ENCODE results near the gene PRR20G.

DNA sequence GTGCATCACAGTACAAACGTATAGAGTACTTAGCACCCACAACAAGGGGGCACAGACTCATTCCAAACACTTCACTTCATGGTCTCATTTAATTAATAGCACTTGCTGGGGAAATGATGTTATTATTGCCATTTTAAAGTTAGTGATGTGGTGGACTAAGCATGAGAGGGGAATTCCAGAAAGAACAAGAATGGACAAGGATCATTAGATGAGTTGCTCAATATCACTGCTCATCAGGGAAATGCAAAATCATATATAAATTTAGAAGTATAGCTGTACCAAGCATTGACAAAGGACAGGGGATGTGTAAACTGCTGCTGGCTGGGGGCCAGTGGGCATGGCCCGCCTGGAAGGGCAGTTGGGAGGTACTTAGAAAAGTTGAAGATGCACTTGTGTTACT, 14.6 kb downstream of the PRR20G start:
- TF ChIP-seq CTCF (tag by site-specific recombination; IDR thresholded peaks at IDR 0.05) = no peak
- TF ChIP-seq, protein P1, sequence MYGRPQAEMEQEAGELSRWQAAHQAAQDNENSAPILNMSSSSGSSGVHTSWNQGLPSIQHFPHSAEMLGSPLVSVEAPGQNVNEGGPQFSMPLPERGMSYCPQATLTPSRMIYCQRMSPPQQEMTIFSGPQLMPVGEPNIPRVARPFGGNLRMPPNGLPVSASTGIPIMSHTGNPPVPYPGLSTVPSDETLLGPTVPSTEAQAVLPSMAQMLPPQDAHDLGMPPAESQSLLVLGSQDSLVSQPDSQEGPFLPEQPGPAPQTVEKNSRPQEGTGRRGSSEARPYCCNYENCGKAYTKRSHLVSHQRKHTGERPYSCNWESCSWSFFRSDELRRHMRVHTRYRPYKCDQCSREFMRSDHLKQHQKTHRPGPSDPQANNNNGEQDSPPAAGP (tag by site-specific recombination; IDR thresholded peaks at IDR 0.05) = no peak
- TF ChIP-seq YY1 (tag by site-specific recombination; IDR thresholded peaks at IDR 0.05) = no peak
- TF ChIP-seq ZNF830 (tag by site-specific recombination; IDR thresholded peaks at IDR 0.05; ENCODE audit: low read depth) = no peak
- TF ChIP-seq, protein P2, sequence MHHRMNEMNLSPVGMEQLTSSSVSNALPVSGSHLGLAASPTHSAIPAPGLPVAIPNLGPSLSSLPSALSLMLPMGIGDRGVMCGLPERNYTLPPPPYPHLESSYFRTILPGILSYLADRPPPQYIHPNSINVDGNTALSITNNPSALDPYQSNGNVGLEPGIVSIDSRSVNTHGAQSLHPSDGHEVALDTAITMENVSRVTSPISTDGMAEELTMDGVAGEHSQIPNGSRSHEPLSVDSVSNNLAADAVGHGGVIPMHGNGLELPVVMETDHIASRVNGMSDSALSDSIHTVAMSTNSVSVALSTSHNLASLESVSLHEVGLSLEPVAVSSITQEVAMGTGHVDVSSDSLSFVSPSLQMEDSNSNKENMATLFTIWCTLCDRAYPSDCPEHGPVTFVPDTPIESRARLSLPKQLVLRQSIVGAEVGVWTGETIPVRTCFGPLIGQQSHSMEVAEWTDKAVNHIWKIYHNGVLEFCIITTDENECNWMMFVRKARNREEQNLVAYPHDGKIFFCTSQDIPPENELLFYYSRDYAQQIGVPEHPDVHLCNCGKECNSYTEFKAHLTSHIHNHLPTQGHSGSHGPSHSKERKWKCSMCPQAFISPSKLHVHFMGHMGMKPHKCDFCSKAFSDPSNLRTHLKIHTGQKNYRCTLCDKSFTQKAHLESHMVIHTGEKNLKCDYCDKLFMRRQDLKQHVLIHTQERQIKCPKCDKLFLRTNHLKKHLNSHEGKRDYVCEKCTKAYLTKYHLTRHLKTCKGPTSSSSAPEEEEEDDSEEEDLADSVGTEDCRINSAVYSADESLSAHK (tag by site-specific recombination; IDR thresholded peaks at IDR 0.05) = no peak
- TF ChIP-seq ZSCAN30 (tag by site-specific recombination; IDR thresholded peaks at IDR 0.05) = no peak
- TF ChIP-seq, protein P3, sequence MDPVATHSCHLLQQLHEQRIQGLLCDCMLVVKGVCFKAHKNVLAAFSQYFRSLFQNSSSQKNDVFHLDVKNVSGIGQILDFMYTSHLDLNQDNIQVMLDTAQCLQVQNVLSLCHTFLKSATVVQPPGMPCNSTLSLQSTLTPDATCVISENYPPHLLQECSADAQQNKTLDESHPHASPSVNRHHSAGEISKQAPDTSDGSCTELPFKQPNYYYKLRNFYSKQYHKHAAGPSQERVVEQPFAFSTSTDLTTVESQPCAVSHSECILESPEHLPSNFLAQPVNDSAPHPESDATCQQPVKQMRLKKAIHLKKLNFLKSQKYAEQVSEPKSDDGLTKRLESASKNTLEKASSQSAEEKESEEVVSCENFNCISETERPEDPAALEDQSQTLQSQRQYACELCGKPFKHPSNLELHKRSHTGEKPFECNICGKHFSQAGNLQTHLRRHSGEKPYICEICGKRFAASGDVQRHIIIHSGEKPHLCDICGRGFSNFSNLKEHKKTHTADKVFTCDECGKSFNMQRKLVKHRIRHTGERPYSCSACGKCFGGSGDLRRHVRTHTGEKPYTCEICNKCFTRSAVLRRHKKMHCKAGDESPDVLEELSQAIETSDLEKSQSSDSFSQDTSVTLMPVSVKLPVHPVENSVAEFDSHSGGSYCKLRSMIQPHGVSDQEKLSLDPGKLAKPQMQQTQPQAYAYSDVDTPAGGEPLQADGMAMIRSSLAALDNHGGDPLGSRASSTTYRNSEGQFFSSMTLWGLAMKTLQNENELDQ (tag by site-specific recombination; IDR thresholded peaks at IDR 0.05; ENCODE audit: low read depth) = no peak
- no peak for TF ChIP-seq RBAK (tag by site-specific recombination; IDR thresholded peaks at IDR 0.05)
- no peak for TF ChIP-seq ZNF146 (tag by site-specific recombination; IDR thresholded peaks at IDR 0.05)
- no peak for TF ChIP-seq ZFP37 (tag by site-specific recombination; IDR thresholded peaks at IDR 0.05)
- no peak for TF ChIP-seq ZNF302 (tag by site-specific recombination; IDR thresholded peaks at IDR 0.05; ENCODE audit: low read depth)
- no peak for TF ChIP-seq ZNF423 (tag by site-specific recombination; IDR thresholded peaks at IDR 0.05)
